Gastroesophageal sphincter (tissue), 4 donors: Measurements from ENCODE around the gene ACTN1. TPM values are rescaled to one million over a fixed set of nuclear protein-coding genes. Genes with fewer than 3 reads are reported as not detected.
A peak's percentile ranks its signal among the peaks of the same experiment; 100 is the strongest.

Source experiments
- ATAC-seq: fragments of 150-250 bp; one replicate; pipeline ENCODE4 v1.9.1; 2016; ENCODE audit warnings: mild to moderate bottlenecking, moderate library complexity
- H3K27ac ChIP-seq, 4 donors: fragments of 200-600 bp; sonication (generic) in 3 of 4; 1 replicate in 3 of 4; 2 replicates in 1 of 4; pipeline ENCODE4 v1.5.1; 2016 to 2019
- H3K27me3 ChIP-seq: fragments of 200-600 bp; sonication (generic); one replicate; pipeline ENCODE4 v1.5.1; 2019
- H3K36me3 ChIP-seq, 2 donors: fragments of 200-600 bp; sonication (generic); one replicate each; pipeline ENCODE4 v1.5.1; 2019; ENCODE audit warnings: control low read depth in 1 of 2
- H3K4me1 ChIP-seq, 3 donors: fragments of 200-600 bp; sonication (generic); 1 replicate in 2 of 3; 2 replicates in 1 of 3; pipeline ENCODE4 v1.5.1; 2016 to 2019; ENCODE audit warnings: control low read depth in 2 of 3
- H3K4me3 ChIP-seq, 2 donors: fragments of 200-600 bp; sonication (generic); one replicate each; pipeline ENCODE4 v1.5.1; 2019; ENCODE audit warnings: mild to moderate bottlenecking in 1 of 2, moderate library complexity in 1 of 2
- H3K9me3 ChIP-seq, 3 donors: fragments of 200-600 bp; sonication (generic); one replicate each; pipeline ENCODE4 v1.5.1; 2017 to 2019; ENCODE audit warnings: control low read depth in 2 of 3
- EP300 ChIP-seq: sonication (generic); formaldehyde crosslinking; IDR thresholded peaks from one replicate; pipeline ENCODE4 v1.6.1; 2017; ENCODE audit warnings: antibody characterized with exemption, mild to moderate bottlenecking
- POLR2A ChIP-seq, 2 donors: fragments of 450-650 bp; IDR thresholded peaks; one replicate each; pipeline ENCODE4 v1.6.1; 2017; ENCODE audit warnings: antibody characterized with exemption in 2 of 2, mild to moderate bottlenecking in 2 of 2, moderate library complexity in 1 of 2
- POLR2AphosphoS5 ChIP-seq: sonication (generic); formaldehyde crosslinking; IDR thresholded peaks from one replicate; pipeline ENCODE4 v1.6.1; 2017; ENCODE audit warnings: antibody characterized with exemption
- WGBS, 2 donors: methylation state at CpG; one replicate each; pipeline ENCODE4 v1.1.5; 2018; ENCODE audit warnings: low coverage in 1 of 2; 5-methylcytosine and 5-hydroxymethylcytosine counted together
- total RNA-seq, 4 donors: library from RNA; depleted of rRNA; stranded (reverse); fragments of >200 nt; gene quantifications; one replicate each; pipeline ENCODE4 v1.1.0, GENCODE V29; 2016
- TF ChIP-seq, protein P1 (sequence below), 4 experiments: fragments of 200-600 bp in 2 of 4; fragments of 450-650 bp in 2 of 4; sonication (generic) in 1 of 4; IDR thresholded peaks; one replicate each; pipeline ENCODE4 v1.5.1; 2017 to 2019; ENCODE audit warnings: antibody characterized with exemption in 4 of 4, mild to moderate bottlenecking in 2 of 4, moderate library complexity in 2 of 4

Gene ACTN1
- total RNA-seq, 4 donors from 2014 or later = 776 to 1,910 (median 969) TPM

GRCh38 chr14:68879321-68879781 is 99.8 kb downstream of the ACTN1 start:
- TF ChIP-seq EP300 = no peak
- TF ChIP-seq, protein P1, sequence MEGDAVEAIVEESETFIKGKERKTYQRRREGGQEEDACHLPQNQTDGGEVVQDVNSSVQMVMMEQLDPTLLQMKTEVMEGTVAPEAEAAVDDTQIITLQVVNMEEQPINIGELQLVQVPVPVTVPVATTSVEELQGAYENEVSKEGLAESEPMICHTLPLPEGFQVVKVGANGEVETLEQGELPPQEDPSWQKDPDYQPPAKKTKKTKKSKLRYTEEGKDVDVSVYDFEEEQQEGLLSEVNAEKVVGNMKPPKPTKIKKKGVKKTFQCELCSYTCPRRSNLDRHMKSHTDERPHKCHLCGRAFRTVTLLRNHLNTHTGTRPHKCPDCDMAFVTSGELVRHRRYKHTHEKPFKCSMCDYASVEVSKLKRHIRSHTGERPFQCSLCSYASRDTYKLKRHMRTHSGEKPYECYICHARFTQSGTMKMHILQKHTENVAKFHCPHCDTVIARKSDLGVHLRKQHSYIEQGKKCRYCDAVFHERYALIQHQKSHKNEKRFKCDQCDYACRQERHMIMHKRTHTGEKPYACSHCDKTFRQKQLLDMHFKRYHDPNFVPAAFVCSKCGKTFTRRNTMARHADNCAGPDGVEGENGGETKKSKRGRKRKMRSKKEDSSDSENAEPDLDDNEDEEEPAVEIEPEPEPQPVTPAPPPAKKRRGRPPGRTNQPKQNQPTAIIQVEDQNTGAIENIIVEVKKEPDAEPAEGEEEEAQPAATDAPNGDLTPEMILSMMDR (IDR thresholded peaks at IDR 0.05) = no peak
- no peak for TF ChIP-seq POLR2A (IDR thresholded peaks at IDR 0.05)
- no peak for TF ChIP-seq POLR2AphosphoS5
- no peak for ATAC-seq
- no peaks in the 10 kb centered on the region for H3K27me3 ChIP-seq
- H3K4me3 ChIP-seq = no peak overlapping the region
- peak overlapping the region in 3 of 4 donors; percentile 74 to 99 (median 74) for H3K27ac ChIP-seq
- peaks cover 0 to 100% of the 10 kb centered on the region in 2 donors for H3K36me3 ChIP-seq
- WGBS, 2 donors = no CpG with 5 or more reads among the region's 7 CpGs
- H3K4me1 ChIP-seq = peaks cover 0 to 44% (median 0%) of the 10 kb centered on the region in 3 donors
- H3K9me3 ChIP-seq = no peaks in the 10 kb centered on the region

DNA sequence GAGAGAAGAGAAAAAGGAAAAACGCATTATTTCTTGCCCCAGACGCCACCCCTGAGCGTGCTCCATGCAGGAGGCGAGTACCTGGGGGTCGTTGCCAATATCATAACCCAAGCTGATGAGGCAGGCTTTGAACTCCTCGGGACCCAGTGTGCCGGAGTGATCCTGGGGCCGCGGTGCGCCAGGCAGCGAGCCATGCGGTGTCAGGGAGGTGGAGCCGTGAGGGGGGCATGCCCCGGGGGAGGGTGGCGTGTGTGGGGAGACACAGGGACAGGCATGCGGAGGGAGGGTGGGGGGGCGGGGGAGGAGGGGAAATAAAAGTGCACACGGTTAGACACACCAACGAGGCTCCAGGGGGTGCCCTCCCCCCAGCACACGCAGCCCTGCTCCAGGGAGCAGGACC is 100.2 kb downstream of the ACTN1 start:
- H3K4me3 ChIP-seq = no peak overlapping the region
- no peaks in the 10 kb centered on the region for H3K27me3 ChIP-seq
- peaks cover 0 to 39% (median 0%) of the 10 kb centered on the region in 3 donors for H3K4me1 ChIP-seq
- WGBS, 2 donors = 60 to 100% methylated on average over 1 to 10 of the region's 20 CpGs
- TF ChIP-seq POLR2AphosphoS5 (no peak), POLR2A (IDR thresholded peaks at IDR 0.05) (no peak), EP300 (no peak)
- TF ChIP-seq, protein P1 (IDR thresholded peaks at IDR 0.05) = no peak
- peak; percentile 22 for ATAC-seq
- H3K9me3 ChIP-seq = no peaks in the 10 kb centered on the region
- peaks cover 0 to 100% of the 10 kb centered on the region in 2 donors for H3K36me3 ChIP-seq
- H3K27ac ChIP-seq = peak overlapping the region in 3 of 4 donors; percentile 74 to 99 (median 74)

- Histone ChIP-seq H3K9me3 (no peaks in the 10 kb centered on the region), H3K4me1 (peaks cover 0 to 38% (median 0%) of the 10 kb centered on the region in 3 donors), H3K27ac (peak overlapping the region in 3 of 4 donors; percentile 74 to 99 (median 74)), H3K36me3 (peaks cover 0 to 100% of the 10 kb centered on the region in 2 donors), H3K27me3 (no peaks in the 10 kb centered on the region), H3K4me3 (no peak overlapping the region)
- no peak for ATAC-seq
- TF ChIP-seq EP300 (no peak), POLR2AphosphoS5 (no peak), POLR2A (IDR thresholded peaks at IDR 0.05) (no peak)
- TF ChIP-seq, protein P1 (IDR thresholded peaks at IDR 0.05) = no peak
- WGBS, 2 donors = 72% methylated on average over 9 of the region's 18 CpGs; no CpG with 5 or more reads in 1 of the 2 donors
Observed at GRCh38 chr14:68877993-68878575, 101.0 kb downstream of the ACTN1 start.

DNA sequence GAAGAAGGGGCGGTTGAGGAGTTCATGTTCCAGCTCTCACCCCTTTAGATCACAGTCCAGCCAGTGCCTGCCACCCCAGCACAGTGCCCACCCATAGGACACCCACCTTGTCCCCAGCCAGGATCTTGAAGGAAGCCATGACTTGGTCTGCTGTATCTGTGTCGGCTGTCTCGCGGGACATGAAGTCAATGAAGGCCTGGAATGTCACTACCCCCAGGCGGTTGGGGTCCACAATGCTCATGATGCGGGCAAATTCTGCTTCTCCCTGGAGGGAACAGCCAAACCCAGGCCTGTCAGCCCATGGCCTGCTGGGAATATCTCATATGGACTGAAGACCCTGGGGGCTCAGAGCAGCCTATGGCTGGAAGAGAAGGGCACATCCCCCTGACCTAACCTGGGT is 102.1 kb downstream of the ACTN1 start:
- WGBS, 2 donors = 100% methylated on average over 1 of the region's 6 CpGs
- Histone ChIP-seq H3K4me3 (no peak overlapping the region), H3K36me3 (peaks cover 0 to 100% of the 10 kb centered on the region in 2 donors), H3K9me3 (no peaks in the 10 kb centered on the region), H3K4me1 (peaks cover 0 to 34% (median 0%) of the 10 kb centered on the region in 3 donors), H3K27ac (peak overlapping the region in 3 of 4 donors; percentile 11 to 99 (median 22)), H3K27me3 (no peaks in the 10 kb centered on the region)
- TF ChIP-seq EP300 (no peak), POLR2AphosphoS5 (no peak), POLR2A (IDR thresholded peaks at IDR 0.05) (no peak)
- TF ChIP-seq, protein P1 (IDR thresholded peaks at IDR 0.05) = no peak
- ATAC-seq = no peak

GRCh38 chr14:68874746-68875155 is 104.4 kb downstream of the ACTN1 start:
- Histone ChIP-seq H3K9me3 (no peaks in the 10 kb centered on the region), H3K4me3 (no peak overlapping the region), H3K4me1 (peaks cover 0 to 14% (median 0%) of the 10 kb centered on the region in 3 donors), H3K27me3 (no peaks in the 10 kb centered on the region), H3K27ac (peak overlapping the region in 1 of 4 donors; percentile 4), H3K36me3 (peaks cover 0 to 93% of the 10 kb centered on the region in 2 donors)
- WGBS, 2 donors = 91% methylated on average over 24 of the region's 37 CpGs; no CpG with 5 or more reads in 1 of the 2 donors
- TF ChIP-seq EP300 (no peak), POLR2A (IDR thresholded peaks at IDR 0.05) (no peak), POLR2AphosphoS5 (peak; percentile 3)
- TF ChIP-seq, protein P1 (IDR thresholded peaks at IDR 0.05) = peak in 1 of 4 experiments; percentile 4
- no peak for ATAC-seq
